Omental fat pad (tissue), 4 donors: Measurements from ENCODE around the gene MSH5. TPM values are rescaled to one million over a fixed set of nuclear protein-coding genes. Genes with fewer than 3 reads are reported as not detected.

ENCODE experiments used
- ATAC-seq: fragments of 150-250 bp; one replicate; pipeline ENCODE4 v1.9.1; 2016; ENCODE audit warnings: mild to moderate bottlenecking, moderate library complexity; ENCODE audit not compliant: low FRiP score
- DNase-seq: peaks from one replicate; pipeline ENCODE4 v3.0.0-alpha.2; 2019; ENCODE audit warnings: low spot score
- total RNA-seq, 4 donors: library from RNA; depleted of rRNA; stranded (reverse); fragments of >200 nt; gene quantifications; one replicate each; pipeline ENCODE4 v1.1.0, GENCODE V29; 2016
- TF ChIP-seq, protein P1 (sequence below), 3 donors: fragments of 450-650 bp; IDR thresholded peaks; one replicate each; pipeline ENCODE4 v1.5.1; 2016 to 2017; ENCODE audit warnings: antibody characterized with exemption in 3 of 3, mild to moderate bottlenecking in 3 of 3, moderate library complexity in 2 of 3

Gene MSH5
- total RNA-seq, 4 donors from 2014 or later, result 5.4 to 17.0 (median 7.3) TPM

DNA sequence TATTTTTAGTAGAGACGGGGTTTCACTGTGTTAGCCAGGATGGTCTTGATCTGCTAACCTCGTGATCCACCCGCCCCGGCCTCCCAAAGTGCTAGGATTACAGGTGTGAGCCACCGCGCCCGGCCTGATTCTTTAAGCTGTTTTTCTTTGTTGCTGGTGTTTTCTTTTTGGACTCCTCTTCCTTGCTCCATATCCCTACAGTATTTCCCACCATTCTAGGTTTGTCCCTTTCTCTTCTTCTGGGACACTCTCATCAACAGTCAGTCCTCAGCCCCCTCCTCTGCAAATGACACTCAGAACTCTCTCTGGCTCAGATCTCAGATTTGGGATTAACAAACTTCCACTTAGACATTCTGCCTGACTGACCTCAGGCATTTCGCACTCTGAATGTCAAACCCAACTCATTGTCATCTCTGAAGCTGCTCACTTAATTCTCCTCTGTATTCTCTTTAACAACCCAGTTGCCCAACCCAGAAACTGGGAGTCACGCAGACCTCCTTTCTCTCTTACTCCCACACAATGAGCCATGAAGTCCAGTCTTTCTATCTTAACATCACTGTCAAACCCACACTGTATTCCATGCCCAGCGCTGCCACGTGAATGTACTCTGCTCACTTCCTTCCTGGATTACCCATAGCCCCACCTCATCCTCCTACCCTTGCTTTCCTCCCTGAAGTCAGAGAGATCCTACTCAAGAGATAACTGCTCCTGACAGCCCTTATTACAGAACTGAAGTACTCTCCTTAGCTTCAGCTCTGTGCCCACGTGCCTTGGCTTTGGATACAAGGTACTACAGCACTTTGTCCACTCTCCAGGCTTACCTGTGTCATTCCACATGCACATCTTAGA is 14.1 kb upstream of the MSH5 start:
- TF ChIP-seq, protein P1, sequence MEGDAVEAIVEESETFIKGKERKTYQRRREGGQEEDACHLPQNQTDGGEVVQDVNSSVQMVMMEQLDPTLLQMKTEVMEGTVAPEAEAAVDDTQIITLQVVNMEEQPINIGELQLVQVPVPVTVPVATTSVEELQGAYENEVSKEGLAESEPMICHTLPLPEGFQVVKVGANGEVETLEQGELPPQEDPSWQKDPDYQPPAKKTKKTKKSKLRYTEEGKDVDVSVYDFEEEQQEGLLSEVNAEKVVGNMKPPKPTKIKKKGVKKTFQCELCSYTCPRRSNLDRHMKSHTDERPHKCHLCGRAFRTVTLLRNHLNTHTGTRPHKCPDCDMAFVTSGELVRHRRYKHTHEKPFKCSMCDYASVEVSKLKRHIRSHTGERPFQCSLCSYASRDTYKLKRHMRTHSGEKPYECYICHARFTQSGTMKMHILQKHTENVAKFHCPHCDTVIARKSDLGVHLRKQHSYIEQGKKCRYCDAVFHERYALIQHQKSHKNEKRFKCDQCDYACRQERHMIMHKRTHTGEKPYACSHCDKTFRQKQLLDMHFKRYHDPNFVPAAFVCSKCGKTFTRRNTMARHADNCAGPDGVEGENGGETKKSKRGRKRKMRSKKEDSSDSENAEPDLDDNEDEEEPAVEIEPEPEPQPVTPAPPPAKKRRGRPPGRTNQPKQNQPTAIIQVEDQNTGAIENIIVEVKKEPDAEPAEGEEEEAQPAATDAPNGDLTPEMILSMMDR (IDR thresholded peaks at IDR 0.05), result no peak
- ATAC-seq, result peak; percentile 47
- DNase-seq, result no peak

DNA sequence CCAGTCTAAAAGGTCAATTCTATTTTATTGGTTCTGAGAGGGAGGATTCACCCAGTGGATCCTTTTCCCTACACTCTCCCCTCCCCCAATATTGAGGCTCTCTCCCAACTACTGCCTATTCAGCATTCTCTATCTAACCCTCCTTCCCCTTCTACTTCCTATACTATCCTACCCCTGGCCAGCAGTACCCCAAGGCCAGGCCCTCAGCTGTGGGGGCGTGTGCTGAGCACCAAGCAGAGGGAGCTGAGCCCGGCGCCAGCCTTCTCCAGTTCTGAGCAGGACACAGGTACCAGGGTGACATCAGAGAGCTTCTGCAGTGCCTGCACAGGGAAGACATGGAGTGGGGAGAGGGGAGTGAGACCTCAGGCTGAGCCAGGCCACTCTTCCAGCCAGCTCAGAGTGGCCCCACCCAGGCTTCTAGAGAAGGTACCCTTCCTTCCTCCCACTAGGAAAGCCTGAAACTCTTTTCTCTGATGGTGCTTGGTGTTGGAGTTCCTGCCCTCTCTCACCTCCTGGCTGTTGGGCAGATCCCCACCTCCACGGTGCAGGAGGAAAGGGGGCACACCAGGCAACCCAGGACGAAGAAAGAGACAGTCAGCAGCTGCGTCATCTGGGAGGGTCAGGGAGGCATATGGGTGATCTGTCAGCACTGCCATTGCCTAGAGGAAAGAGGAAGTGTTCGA is 12.6 kb upstream of the MSH5 start:
- ATAC-seq, result no peak
- DNase-seq, result no peak
- TF ChIP-seq, protein P1 (IDR thresholded peaks at IDR 0.05), result no peak

DNA sequence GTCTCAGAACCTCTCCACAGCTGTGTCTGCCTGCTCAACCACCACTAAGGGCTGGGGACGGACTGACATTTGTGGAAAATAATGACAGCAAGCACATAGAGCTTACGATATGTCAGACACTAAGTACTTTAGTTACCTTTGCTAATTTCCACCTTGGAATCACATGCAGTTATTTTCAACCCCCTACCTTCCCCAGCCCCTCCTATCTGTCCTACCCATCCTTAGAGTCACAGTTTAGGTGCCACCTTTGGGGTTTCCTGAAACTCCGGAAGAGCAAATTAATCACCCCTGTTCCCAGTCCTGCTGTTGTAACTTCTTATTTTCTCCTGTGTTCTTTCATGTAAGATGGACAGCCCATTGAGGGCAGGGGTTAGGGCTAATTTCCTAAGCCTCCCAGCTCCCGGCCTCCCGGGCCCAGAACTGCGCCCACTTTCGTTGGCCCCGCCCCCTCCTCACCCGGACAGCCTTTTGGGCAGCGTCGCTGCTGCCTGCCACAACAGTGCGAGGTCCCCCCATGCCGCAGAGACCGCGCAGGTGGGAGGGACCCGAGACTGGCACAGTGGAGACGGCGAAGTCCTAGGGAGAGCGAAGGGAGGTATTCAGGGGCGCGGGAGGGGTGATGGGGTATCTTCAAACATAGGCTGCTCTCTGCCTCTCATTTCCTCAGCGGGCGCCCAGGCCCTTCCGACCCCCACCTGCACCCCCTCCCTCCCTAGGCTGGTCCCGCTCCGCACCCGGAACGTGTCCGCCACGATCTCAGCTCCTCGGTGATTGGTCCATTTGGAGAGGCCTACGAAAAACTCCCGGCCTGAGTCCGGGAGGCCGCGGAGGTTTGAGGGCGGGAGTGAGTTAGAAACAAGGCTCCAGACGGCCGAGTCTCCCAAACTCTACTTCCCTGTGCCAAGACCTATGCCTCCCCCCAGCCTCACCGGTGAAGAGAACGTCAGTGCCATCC is 11.8 kb upstream of the MSH5 start:
- TF ChIP-seq, protein P1 (IDR thresholded peaks at IDR 0.05), result no peak
- DNase-seq, result no peak
- ATAC-seq, result no peak

DNA sequence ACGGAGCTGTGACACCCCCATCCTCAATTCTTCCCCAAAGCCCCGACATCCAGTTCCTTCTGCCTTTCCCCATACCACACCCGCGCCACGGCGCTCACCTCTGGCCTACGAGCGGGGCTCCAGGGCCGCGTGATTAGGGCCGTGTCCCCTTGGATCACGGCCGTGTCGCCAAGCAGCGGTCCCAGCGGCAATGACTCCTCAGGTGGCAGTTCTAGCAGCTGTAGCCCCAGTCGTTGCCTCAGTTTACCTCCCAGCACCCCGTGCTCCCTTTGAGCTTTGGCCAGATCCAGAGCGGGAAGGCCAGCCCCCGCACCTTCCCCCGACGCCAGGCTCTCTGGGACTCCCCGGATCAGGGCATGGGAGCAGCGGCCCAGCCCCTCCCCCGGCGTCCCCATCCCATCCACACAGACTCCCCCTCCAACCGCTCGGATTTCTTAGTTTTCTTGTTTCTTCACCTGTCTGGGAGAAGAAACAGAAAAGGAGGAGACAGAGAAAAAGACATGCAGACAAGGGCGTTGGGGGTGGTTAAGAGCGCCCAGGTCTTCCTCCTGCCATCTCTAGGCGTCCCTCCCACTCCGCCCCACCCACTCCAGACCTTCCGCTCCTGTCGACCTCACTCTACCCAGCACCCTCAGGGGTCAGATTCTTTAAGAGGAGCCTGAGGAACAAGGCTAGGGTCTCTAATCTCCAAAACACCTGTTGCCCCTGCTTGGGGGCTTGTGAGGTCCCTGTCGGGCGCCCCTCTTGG is 10.9 kb upstream of the MSH5 start, which contains the start of gene DDAH2:
Gene DDAH2, minus strand, starts transcription at position 533 of the 748 bp plus-strand sequence. Its CDS starts 138 bp downstream, at position 395.
- ATAC-seq, result peak; percentile 8
- no peak for DNase-seq
- TF ChIP-seq, protein P1 (IDR thresholded peaks at IDR 0.05), result no peak

DNA sequence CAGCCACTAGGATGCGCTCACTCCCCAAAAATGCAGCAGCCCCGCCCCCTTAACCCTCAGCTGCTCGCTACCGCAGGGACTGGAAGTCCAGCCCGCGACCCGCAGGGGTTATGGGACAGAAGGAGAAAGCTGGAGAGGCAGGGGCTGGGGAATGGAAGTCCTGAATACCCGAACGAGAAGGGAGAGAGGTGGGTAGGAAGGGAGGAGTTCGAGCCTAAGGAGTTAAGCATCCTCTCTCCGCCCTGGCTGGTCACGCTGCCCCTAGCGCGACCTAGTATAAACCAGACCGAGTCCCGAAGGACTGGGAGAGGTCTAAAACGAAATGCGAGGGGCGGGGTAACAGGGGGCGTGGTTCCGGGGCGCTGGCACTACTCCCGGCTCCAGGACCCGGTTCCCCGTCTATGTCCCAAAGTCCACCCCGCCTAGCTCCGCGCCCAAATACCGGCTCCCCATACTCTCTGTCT is 10.3 kb upstream of the MSH5 start:
- DNase-seq (peak; percentile 88), ATAC-seq (peak; percentile 87)
- TF ChIP-seq, protein P1 (IDR thresholded peaks at IDR 0.05), result peak in 1 of 3 donors; percentile 11
